KBM-7 (cell line): ENCODE measurements around the gene CNTN2.
A peak's percentile ranks its signal among the peaks of the same experiment; 100 is the strongest.

ENCODE experiments used
- DNase-seq: peaks from one replicate; pipeline ENCODE4 v3.0.0-alpha.2; 2015
- in situ Hi-C: fragments of 300-500 bp; cut with MboI; formaldehyde crosslinking; loops from 2 replicates; pipeline ENCODE4 v1.14.3; 2020; ENCODE audit warnings: low sequenced_read_pairs, low pct_unique_long_range_greater_than_20kb, mixed read lengths

The CNTN2 gene

DNA sequence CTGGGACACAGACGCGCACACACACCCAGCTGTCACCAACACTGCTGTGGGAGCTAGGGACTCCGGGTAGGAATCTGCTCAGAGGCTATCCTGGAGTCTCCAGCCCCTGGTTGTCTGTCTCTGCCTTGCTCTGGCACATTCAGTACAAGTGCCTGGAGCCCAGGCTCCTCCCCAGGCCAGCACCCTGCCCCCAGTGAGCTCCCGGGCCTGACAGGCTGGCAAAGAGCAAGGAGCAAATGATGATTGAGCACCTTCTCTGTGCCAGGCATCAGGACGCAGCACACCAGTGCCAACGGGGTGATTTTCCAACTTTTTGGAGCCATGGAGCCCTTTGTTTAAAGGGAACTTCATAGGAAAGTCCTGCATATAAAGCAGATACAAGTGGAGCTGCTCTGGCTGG, 6.5 kb downstream of the CNTN2 start:
- no peak for DNase-seq
- in situ Hi-C loops: no loop called here

DNA sequence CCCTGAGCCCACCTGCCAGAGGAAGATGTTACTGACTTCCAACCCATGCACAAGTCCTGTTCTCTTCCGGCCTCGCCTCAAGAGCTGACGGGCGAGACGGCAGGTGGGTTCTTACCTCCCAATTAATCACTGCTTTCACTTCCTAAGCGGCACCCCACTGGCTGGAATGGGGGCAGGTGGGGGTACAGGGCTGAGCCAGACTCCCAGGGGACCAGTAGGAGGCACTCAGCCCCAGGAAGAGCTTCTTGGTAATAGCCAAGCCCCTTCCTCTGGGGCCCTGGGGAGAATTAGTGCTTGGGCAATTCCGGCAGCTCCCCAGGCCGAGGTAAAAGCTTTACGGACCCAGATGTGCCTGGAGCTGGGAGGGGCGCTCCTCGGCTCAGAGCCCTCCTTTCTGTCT, 9.7 kb downstream of the CNTN2 start:
- in situ Hi-C loops: loop anchor here (25.0 kb wide), 1 partner anchor 240 kb away; no protein-coding TSS in a partner anchor
- DNase-seq: no peak

DNA sequence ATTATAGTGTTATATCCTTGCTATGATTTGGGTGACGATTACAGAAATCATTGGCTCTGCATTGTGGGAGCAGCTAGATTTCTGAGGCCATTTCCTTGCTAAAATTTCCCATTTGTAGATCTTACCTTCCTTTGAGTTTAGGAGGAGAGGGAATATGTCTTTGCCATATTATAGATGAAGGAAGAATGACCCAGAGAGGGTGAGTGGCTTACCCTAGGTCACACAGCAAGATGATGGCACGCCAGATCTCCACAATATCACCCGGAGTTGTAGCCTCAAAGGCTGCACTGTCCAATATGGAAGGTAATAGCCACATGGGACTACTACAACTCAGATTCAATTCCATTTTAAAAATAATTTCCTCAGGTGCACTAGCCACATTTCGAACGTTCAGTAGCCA, 10.3 kb downstream of the CNTN2 start:
- DNase-seq: no peak
- in situ Hi-C loops: loop anchor here (25.0 kb wide), 1 partner anchor 241 kb away; no protein-coding TSS in a partner anchor

DNA sequence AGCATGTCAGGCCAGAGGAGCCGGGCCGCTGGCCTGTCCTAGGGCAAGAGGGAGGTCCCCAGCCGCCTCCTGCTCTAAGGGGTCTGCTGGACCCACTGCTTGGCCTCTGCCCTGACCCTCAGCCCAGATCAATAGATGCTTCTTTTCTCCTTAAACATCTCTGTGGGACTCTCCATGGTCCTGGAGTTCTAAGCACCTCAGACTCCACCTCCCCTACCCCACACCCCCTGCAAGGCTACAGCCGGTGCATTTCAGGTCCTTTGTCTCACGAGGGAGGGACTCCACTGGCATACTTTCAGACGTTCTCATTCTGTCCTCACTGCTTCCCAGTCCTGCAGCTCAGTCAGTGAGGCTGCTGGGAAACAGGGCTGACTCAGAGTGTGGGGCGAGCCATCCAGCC, 11.0 kb downstream of the CNTN2 start:
- no peak for DNase-seq
- in situ Hi-C loops: loop anchor here (25.0 kb wide), 1 partner anchor 242 kb away; no protein-coding TSS in a partner anchor

DNA sequence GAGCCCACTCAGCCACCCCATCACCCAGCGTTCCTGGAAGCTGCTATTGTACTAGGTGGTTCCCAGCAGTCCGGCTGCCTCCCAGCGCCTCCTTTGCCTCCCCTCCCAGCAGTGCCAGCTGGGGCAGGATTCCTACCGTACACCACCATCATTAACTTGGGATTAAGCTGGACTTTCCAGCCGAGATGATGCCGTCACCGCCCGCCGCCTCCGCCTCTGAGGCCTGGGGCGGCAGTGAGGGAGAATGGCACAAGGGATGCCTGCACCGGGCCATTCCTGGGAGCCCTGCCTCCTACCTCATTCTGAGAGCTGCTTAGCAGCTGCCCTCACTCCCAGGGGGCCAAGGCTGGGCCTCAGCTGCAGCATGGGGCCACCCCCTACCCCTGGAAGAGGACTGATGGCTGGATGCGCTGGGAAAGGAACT, 13.2 kb downstream of the CNTN2 start:
- no peak for DNase-seq
- in situ Hi-C loops: loop anchor here (25.0 kb wide), 1 partner anchor 244 kb away; no protein-coding TSS in a partner anchor

DNA sequence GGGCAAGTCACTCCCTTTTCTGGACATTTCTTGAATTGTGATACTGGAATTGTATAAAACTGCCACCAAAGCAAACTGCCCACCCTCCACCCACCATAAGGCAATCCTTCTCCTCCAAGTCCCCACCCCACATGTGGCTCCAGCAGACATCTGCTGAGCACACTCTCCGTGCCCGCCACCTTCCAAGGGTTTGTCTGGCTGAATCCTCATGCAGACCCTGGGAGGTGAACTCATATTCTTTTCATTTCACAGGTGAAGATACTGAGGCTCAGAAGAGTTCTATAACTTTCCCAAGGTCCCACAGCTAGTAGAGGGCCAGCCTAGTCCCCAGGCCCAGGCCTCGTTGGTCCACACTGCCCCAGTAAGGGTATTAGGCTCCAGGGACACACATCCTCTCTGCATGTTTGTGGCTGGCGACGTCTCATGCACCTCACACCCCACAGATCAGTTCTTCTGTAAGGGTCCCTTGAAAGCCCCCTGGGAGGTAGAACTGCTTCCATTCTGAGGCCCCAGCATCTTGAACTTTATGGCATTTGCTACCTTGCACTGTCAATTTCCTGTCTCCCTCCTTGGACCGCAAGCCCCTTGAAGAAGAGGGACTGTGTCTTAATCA, 14.1 kb downstream of the CNTN2 start:
- in situ Hi-C loops: loop anchor here (25.0 kb wide), 1 partner anchor 245 kb away; no protein-coding TSS in a partner anchor
- DNase-seq: no peak

DNA sequence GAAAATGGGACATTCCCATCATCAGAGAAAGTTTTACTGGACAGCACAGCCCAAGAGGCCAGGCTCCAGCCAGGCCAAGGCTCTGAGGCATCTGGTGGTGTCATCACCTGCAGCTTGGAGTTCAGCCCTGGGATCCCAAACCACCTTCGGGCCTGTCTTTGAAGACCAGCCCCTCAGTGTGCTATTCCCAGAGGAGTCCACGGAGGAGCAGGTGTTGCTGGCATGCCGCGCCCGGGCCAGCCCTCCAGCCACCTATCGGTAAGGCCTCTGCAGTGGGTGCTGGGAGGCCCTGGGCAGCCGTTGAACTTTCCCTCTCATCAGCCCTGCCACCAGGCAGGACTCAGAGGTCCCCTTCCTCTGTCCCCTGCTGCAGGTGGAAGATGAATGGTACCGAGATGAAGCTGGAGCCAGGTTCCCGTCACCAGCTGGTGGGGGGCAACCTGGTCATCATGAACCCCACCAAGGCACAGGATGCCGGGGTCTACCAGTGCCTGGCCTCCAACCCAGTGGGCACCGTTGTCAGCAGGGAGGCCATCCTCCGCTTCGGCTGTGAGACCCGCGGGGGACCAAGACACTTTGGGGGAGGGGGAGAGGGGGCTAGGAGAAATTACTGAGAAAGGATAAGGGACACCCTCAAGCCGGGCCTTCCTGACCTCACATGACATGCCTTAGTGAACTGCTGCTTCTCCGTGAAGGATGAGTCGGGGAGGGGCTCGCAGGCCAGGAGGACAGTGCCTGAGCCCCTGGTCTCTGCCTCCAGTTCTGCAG, 15.0 kb downstream of the CNTN2 start:
- no peak for DNase-seq
- in situ Hi-C loops: loop anchor here (25.0 kb wide), 1 partner anchor 246 kb away; no protein-coding TSS in a partner anchor

DNA sequence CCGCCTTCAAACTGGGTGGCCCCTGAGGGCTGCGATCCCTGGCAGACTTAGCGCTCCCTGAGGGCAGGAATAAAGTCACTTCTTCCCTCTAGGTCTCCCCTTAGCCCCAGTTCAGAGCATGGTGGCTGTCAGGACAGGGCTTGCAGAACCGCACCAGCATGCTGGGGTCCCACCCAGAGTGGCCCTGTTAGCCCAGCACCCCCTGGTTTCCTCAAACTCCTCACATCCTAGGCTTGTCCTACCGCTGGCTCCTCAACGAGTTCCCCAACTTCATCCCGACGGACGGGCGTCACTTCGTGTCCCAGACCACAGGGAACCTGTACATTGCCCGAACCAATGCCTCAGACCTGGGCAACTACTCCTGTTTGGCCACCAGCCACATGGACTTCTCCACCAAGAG, 15.8 kb downstream of the CNTN2 start:
- DNase-seq: no peak
- in situ Hi-C loops: loop anchor here (25.0 kb wide), 1 partner anchor 247 kb away; no protein-coding TSS in a partner anchor

DNA sequence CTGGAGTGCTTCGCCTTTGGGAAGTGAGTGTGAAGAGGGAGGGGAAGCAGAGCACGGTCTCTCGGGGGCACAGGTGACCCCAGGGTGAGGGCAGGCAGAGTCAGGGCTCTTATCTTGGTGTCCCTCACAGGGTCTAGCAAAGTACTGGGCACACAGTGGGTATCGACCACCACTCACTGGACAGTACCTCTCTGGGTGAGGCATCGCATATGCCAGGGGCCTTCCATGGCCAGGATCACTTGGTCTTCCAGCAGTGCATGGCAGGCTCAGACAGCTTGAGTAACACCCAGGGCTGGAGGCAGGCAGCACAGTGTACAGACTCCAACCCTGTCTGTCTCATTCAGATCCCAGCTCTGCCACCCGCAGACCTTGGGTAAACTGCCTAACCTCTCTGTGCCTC, 16.6 kb downstream of the CNTN2 start:
- in situ Hi-C loops: loop anchor here (10.0 to 25.0 kb wide), 2 partner anchors 65 to 247 kb away; partner anchors contain the start of gene RBBP5
- no peak for DNase-seq

DNA sequence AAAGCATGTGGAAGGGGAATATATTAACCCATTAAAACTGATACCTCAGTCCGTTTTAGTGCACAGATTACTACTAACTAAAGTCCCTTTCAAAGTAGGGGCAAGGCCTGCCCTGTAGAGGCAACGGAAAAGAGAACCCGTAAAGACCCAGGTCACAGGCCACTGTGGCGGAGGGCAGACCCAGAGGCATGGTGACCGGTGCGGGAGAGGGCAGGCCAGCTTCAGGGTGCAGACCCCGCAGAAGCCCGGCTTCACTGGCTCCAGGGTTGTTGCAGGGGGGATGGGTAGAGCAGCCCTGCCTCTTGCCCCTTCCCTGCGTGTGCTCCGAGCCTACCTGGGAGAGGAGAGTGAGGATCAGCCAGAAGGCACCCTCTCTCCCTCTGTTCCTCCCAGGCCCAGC, 17.7 kb downstream of the CNTN2 start:
- DNase-seq: no peak
- in situ Hi-C loops: loop anchor here (10.0 to 25.0 kb wide), 2 partner anchors 64 to 248 kb away; partner anchors contain the start of gene RBBP5

DNA sequence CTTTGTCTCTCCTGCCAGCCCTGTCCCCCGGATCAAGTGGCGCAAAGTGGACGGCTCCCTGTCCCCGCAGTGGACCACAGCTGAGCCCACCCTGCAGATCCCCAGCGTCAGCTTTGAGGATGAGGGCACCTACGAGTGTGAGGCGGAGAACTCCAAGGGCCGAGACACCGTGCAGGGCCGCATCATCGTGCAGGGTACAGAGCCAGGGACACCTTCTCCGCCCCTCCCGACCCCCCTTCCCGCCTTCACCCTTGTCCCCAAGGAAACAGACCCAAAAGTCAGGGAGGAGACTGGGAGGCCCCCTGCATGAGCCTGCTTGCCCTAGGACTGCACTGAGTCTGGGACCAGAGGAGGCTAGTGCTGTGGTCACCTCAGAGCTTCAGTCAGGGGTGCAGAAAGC, 18.2 kb downstream of the CNTN2 start:
- DNase-seq: no peak
- in situ Hi-C loops: loop anchor here (10.0 to 25.0 kb wide), 2 partner anchors 64 to 249 kb away; partner anchors contain the start of gene RBBP5

DNA sequence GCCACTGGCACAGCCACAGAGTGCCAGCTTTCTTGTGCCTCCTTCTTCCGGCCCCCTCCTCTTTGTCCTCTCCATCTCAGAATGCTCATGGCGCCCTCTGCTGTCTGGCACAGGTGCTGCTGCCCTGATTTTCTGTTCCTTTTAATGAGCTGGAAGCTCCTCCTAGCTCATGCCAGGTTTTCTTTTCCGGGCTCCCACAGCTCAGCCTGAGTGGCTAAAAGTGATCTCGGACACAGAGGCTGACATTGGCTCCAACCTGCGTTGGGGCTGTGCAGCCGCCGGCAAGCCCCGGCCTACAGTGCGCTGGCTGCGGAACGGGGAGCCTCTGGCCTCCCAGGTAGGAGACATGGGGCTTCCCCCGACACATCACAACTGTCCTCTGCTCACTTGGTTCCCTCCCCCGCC, 18.7 kb downstream of the CNTN2 start:
- in situ Hi-C loops: loop anchor here (10.0 to 25.0 kb wide), 2 partner anchors 63 to 249 kb away; partner anchors contain the start of gene RBBP5
- peak; percentile 91 for DNase-seq

DNA sequence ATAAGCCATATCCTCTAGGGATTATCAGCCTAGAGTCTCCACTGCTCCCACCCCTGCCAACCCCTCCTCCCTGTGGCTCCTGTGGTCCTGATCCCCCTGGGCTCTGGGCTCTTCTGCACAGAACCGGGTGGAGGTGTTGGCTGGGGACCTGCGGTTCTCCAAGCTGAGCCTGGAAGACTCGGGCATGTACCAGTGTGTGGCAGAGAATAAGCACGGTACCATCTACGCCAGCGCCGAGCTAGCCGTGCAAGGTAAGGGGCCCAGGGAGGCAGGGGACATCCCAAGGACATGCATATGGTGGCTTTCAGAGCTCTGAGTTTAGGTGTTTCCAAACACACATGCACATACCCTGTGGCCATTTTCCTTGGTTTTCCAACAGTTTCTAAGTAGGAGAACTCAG, 19.3 kb downstream of the CNTN2 start:
- DNase-seq: no peak
- in situ Hi-C loops: loop anchor here (10.0 to 25.0 kb wide), 2 partner anchors 62 to 250 kb away; partner anchors contain the start of gene RBBP5

DNA sequence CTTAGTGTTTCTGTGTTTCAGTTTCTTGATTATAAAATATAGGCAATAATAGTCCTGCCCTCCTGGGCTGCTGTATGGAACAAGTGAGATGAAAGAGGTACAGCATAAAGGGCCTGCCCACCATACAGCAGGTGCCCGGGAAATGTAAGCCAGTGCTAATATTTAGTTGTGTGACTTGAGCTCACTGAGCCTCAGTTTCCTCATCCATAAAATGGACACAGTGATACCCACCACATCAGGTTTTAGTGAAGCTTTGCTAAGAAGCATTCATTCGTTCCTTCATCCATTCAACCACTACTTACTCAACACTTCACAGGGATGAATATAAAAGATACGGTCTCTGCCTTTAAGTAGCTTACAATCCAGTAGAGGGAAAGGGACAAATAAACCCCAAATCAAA, 19.9 kb downstream of the CNTN2 start:
- DNase-seq: no peak
- in situ Hi-C loops: loop anchor here (10.0 to 25.0 kb wide), 2 partner anchors 62 to 251 kb away; partner anchors contain the start of gene RBBP5

DNA sequence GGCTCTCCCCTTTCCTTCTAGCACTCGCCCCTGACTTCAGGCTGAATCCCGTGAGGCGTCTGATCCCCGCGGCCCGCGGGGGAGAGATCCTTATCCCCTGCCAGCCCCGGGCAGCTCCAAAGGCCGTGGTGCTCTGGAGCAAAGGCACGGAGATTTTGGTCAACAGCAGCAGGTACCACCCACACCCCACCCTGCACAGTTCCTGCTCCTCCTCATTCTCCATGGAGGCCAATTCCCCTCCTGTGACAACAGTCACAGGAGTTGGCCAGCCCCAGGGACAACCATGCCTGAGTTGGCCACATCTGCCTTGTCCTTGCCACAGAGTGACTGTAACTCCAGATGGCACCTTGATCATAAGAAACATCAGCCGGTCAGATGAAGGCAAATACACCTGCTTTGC, 21.3 kb downstream of the CNTN2 start:
- in situ Hi-C loops: loop anchor here (10.0 to 25.0 kb wide), 2 partner anchors 60 to 252 kb away; partner anchors contain the start of gene RBBP5
- no peak for DNase-seq

DNA sequence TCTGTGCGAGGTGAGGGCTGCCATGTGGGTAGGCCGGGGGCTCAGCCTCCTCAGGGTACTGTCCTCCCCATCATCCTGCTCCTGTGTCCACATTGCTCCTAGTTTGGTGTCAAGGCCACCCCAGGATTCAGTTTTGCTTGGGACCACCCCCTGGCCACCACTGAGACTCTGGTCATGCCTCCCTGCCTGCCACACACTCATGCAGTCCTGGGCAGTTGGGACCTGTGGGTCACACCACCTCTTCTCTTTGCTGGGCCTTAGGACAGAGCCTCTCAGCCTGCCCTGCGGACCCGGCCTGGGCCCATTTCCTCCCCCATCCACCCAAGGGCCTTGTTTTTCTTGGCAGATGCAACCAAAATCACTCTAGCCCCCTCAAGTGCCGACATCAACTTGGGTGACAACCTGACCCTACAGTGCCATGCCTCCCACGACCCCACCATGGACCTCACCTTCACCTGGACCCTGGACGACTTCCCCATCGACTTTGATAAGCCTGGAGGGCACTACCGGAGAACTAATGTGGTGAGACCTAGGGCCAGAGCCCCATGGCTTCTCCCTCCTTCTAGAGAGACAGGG, 21.8 kb downstream of the CNTN2 start:
- no peak for DNase-seq
- in situ Hi-C loops: loop anchor here (10.0 to 25.0 kb wide), 2 partner anchors 60 to 253 kb away; partner anchors contain the start of gene RBBP5

DNA sequence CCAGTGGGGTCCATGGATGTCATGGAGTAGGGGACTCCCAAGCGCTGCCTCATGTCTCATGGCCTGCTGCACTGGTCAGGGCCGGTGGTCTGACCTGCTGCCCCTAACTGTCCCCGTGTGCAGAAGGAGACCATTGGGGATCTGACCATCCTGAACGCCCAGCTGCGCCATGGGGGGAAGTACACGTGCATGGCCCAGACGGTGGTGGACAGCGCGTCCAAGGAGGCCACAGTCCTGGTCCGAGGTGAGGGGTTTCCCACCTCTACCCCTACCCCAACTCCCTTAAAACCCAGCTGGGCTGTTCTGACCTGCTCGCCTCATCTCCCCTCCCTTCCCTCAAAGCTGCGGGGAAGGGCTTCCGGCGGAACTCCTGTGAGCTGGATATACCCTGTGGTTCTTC, 22.7 kb downstream of the CNTN2 start:
- in situ Hi-C loops: loop anchor here (10.0 to 25.0 kb wide), 2 partner anchors 59 to 253 kb away; partner anchors contain the start of gene RBBP5
- DNase-seq: no peak

DNA sequence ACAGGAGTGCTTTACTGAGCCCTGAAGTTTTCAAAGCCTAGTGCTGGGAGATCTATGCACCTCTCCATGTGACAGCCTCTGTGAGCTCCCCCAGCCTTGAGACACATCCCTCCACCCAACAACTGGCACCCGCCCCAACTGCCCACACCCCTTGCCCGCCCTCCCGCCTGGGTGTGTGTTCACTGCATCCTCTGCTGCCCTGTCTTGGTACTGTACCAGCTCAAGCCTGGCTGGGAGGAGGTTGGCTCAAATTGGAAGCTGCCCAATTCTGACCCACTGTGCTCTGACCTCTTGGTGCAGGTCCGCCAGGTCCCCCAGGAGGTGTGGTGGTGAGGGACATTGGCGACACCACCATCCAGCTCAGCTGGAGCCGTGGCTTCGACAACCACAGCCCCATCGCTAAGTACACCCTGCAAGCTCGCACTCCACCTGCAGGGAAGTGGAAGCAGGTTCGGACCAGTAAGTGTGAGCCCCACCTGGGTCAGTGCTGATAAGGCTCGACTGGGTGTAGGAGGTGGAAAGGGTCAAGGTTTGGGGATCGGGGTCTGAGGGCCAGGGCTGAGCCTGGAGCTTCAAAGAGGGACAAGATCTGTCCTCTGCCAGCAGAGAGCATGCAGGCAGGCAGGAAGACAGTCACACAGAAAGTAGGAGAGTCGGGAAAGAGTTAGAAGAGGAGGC, 23.3 kb downstream of the CNTN2 start:
- DNase-seq: peak; percentile 12
- in situ Hi-C loops: loop anchor here (10.0 to 25.0 kb wide), 2 partner anchors 59 to 254 kb away; partner anchors contain the start of gene RBBP5

DNA sequence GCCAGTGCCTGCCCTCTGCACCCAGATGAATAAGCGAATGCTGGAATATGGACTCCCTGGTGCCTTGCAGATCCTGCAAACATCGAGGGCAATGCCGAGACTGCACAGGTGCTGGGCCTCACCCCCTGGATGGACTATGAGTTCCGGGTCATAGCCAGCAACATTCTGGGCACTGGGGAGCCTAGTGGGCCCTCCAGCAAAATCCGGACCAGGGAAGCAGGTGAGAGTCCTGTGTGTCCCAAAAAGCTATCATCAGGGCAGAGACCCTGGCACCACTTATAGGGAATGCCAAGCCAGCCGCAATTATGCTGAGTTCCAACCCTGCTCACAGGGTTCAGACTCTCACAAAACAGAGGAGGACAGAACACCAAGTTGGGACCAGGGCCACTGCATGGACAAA, 24.0 kb downstream of the CNTN2 start:
- no peak for DNase-seq
- in situ Hi-C loops: loop anchor here (10.0 to 25.0 kb wide), 2 partner anchors 58 to 255 kb away; partner anchors contain the start of gene RBBP5
